IMR-90 (cell line): ENCODE data around the gene CPNE6.
"Not testable (repeated sequence)": the region's sequence is repeated elsewhere in the genome, so short reads cannot be mapped to it uniquely, and the experiment has no call there.

Experiments
- BHLHE40 ChIP-seq: fragments of 150-350 bp; IDR thresholded peaks from 2 replicates; pipeline ENCODE4 v1.6.1; 2016; ENCODE audit warnings: mild to moderate bottlenecking, low read depth, low read length
- CTCF ChIP-seq: conservative IDR thresholded peaks from 2 replicates; pipeline ENCODE4 v1.5.1; 2012; ENCODE audit warnings: mild to moderate bottlenecking, low read depth, low read length, improper control_type of control experiment
- FOS ChIP-seq: fragments of 150-350 bp; IDR thresholded peaks from 2 replicates; pipeline ENCODE4 v1.6.1; 2016; ENCODE audit warnings: low read depth, low read length
- POLR2A ChIP-seq: IDR thresholded peaks from 2 replicates; pipeline ENCODE4 v1.6.1; 2012; ENCODE audit warnings: mild to moderate bottlenecking, low read depth, low read length
- RAD21 ChIP-seq: IDR thresholded peaks from 2 replicates; pipeline ENCODE4 v1.6.1; 2012; ENCODE audit warnings: low read length, improper control_type of control experiment
- SMC3 ChIP-seq: fragments of 150-350 bp; IDR thresholded peaks from 2 replicates; pipeline ENCODE4 v1.6.1; 2016; ENCODE audit warnings: low read depth, mild to moderate bottlenecking, antibody characterized with exemption, low read length, moderate library complexity
- USF2 ChIP-seq: fragments of 150-350 bp; IDR thresholded peaks from 2 replicates; pipeline ENCODE4 v1.6.1; 2017; ENCODE audit warnings: mild to moderate bottlenecking, antibody characterized with exemption, low read length, low read depth

GRCh38 chr14:24031331-24031730 is 40.0 kb upstream of the CPNE6 start:
- TF ChIP-seq USF2, BHLHE40, RAD21, CTCF, POLR2A, SMC3, FOS: not testable (repeated sequence)
